Endothelial cell of umbilical vein (primary cell): ENCODE results near the gene HIKESHI. TPM values are rescaled to one million over a fixed set of nuclear protein-coding genes. Genes with fewer than 3 reads are reported as not detected.

Experiments used
- BruUV-seq: library from RNA; stranded (reverse); fragments of 400-500 nt; replicated peaks from 2 replicates; lab custom pipeline; 2021; lab: Mats Ljungman, UMichigan
- CTCF ChIA-PET: fragments of 300-600, 350-600 bp; sonication (Branson Sonifier 250); formaldehyde crosslinking; loops from one replicate; lab custom pipeline; 2021; ENCODE audit warnings: antibody characterized with exemption, inconsistent platforms; lab: Charles Lee
- POLR2A ChIA-PET: fragments of 300-600, 350-600 bp; sonication (Branson Sonifier 250); formaldehyde crosslinking; loops from one replicate; lab custom pipeline; 2021; ENCODE audit warnings: antibody characterized with exemption, inconsistent platforms; lab: Charles Lee
- DNase-seq: peaks from one replicate; pipeline ENCODE4 v3.0.0-alpha.2; 2011; ENCODE audit warnings: low read depth, low spot score
- FAIRE-seq: peaks from 2 replicates; lab custom pipeline; 2011; peaks lifted over from hg19 to GRCh38; lab: Jason Lieb, UNC
- H2AFZ ChIP-seq: 2 replicates; pipeline ENCODE4 v1.6.0; 2012; ENCODE audit warnings: low read depth, low read length, control low read depth, inconsistent platforms
- H3K27ac ChIP-seq: 2 replicates; pipeline ENCODE4 v1.5.1; 2011; ENCODE audit warnings: low read depth, mild to moderate bottlenecking, control low read depth, low read length, moderate library complexity; ENCODE audit not compliant: insufficient read depth
- H3K27me3 ChIP-seq, 2 experiments: 2 replicates each; pipeline versions ENCODE4 v1.6.0 to v1.6.1; 2011; ENCODE audit warnings: low read length in 2 of 2, mixed read lengths in 1 of 2; ENCODE audit not compliant: control insufficient read depth in 2 of 2, insufficient read depth in 2 of 2
- H3K36me3 ChIP-seq, 2 experiments: 2 replicates in 1 of 2; 3 replicates in 1 of 2; pipeline ENCODE4 v1.5.1; 2011; ENCODE audit warnings: low read length in 2 of 2, mild to moderate bottlenecking in 1 of 2, moderate library complexity in 1 of 2; ENCODE audit not compliant: control insufficient read depth in 2 of 2, insufficient read depth in 2 of 2; ENCODE audit errors: extremely low read depth in 1 of 2
- H3K4me1 ChIP-seq: 3 replicates; pipeline ENCODE4 v1.5.1; 2011; ENCODE audit warnings: mild to moderate bottlenecking, low read length; ENCODE audit not compliant: control insufficient read depth, insufficient read depth; ENCODE audit errors: extremely low read depth
- H3K4me2 ChIP-seq: 2 replicates; pipeline ENCODE4 v1.6.1; 2011; ENCODE audit warnings: low read length, control low read depth, mixed read lengths; ENCODE audit not compliant: insufficient read depth
- H3K4me3 ChIP-seq, 3 experiments: fragments of 200-600 bp in 1 of 3; sonication (generic), shearing (Covaris generic) in 1 of 3; replicated peaks in 1 of 3; 2 replicates each; pipeline ENCODE4 v1.5.1; 2011 to 2016; ENCODE audit warnings: control low read depth in 3 of 3, low read length in 3 of 3, mild to moderate bottlenecking in 2 of 3, inconsistent platforms in 1 of 3, low read depth in 1 of 3, moderate library complexity in 1 of 3; ENCODE audit not compliant: insufficient read depth in 1 of 3
- H3K79me2 ChIP-seq: 2 replicates; pipeline ENCODE4 v1.6.0; 2012; ENCODE audit warnings: low read length, inconsistent platforms; ENCODE audit not compliant: control insufficient read depth, insufficient read depth
- H3K9ac ChIP-seq: replicated peaks from 2 replicates; pipeline ENCODE3; 2011; ENCODE audit warnings: low read length, control low read depth; ENCODE audit not compliant: insufficient read depth; ENCODE audit errors: extremely low read depth
- H3K9me1 ChIP-seq: replicated peaks from 3 replicates; pipeline ENCODE4 v1.6.0; 2011; ENCODE audit warnings: mild to moderate bottlenecking, low read length; ENCODE audit not compliant: control insufficient read depth, insufficient read depth; ENCODE audit errors: extremely low read depth
- H3K9me3 ChIP-seq: replicated peaks from 2 replicates; pipeline ENCODE4 v1.5.1; 2012; ENCODE audit warnings: low read length, inconsistent platforms; ENCODE audit not compliant: control insufficient read depth, insufficient read depth
- H4K20me1 ChIP-seq: replicated peaks from 2 replicates; pipeline ENCODE3; 2011; ENCODE audit warnings: mild to moderate bottlenecking, low read length; ENCODE audit not compliant: control insufficient read depth, insufficient read depth; ENCODE audit errors: extremely low read depth
- EZH2 ChIP-seq: IDR thresholded peaks from 2 replicates; pipeline ENCODE4 v1.6.1; 2012; ENCODE audit warnings: borderline replicate concordance, low read depth, mild to moderate bottlenecking, moderate library complexity, low read length, inconsistent platforms; ENCODE audit not compliant: severe bottlenecking
- FOS ChIP-seq: IDR thresholded peaks from 2 replicates; pipeline ENCODE4 v1.6.1; 2011; ENCODE audit warnings: mild to moderate bottlenecking, low read length, moderate library complexity, borderline replicate concordance; ENCODE audit not compliant: insufficient read depth
- GATA2 ChIP-seq: IDR thresholded peaks from 2 replicates; pipeline ENCODE4 v1.7.0; 2011; ENCODE audit warnings: low read depth, mild to moderate bottlenecking, moderate library complexity, mixed read lengths, low read length; ENCODE audit not compliant: insufficient read length, insufficient read depth
- JUN ChIP-seq: IDR thresholded peaks from 2 replicates; pipeline ENCODE4 v1.6.1; 2011; ENCODE audit warnings: borderline replicate concordance, low read depth; ENCODE audit not compliant: insufficient read length, insufficient read depth
- MYC ChIP-seq: IDR thresholded peaks from one replicate; pipeline ENCODE4 v1.6.1; 2011; ENCODE audit warnings: mild to moderate bottlenecking, low read depth, low read length
- POLR2A ChIP-seq: IDR thresholded peaks from 2 replicates; pipeline ENCODE4 v1.6.1; 2012; ENCODE audit warnings: low read depth, mild to moderate bottlenecking, control low read depth, low read length
- POLR2AphosphoS5 ChIP-seq: IDR thresholded peaks from 2 replicates; pipeline ENCODE4 v1.6.1; 2012; ENCODE audit warnings: low read depth, mild to moderate bottlenecking, control low read depth, low read length, moderate library complexity; ENCODE audit not compliant: insufficient read depth
- dilution Hi-C: fragments of 300-500 bp; cut with MboI; formaldehyde crosslinking; loops from one replicate; pipeline ENCODE4 v1.15.0; 2019; ENCODE audit warnings: low sequenced_read_pairs; ENCODE audit not compliant: extremely low pct_ligation_motif_present
- intact Hi-C: fragments of 100-400 bp; cut with micrococcal nuclease; formaldehyde crosslinking; loops from one replicate; pipeline ENCODE4 v1.10.0; 2022
- polyA plus RNA-seq, 4 experiments: library from polyadenylated mRNA; depleted of rRNA in 3 of 4; stranded (reverse) in 3 of 4; unstranded in 1 of 4; fragments of >200 nt; gene quantifications; 2 replicates each; pipeline versions ENCODE4 v1.2.1 to v1.2.3, GENCODE V29; 2011 to 2012; ENCODE audit warnings: missing spikeins in 1 of 4
- total RNA-seq: library from RNA; stranded (reverse); gene quantifications from 2 replicates; pipeline ENCODE4 v1.2.3, GENCODE V29; 2021
- TF ChIP-seq, protein P1 (sequence below), 2 donors: IDR thresholded peaks; 1 replicate in 1 of 2; 2 replicates in 1 of 2; pipeline ENCODE4 v1.5.1; 2011; ENCODE audit warnings: low read length in 2 of 2, mild to moderate bottlenecking in 2 of 2, moderate library complexity in 2 of 2, control low read depth in 1 of 2, inconsistent platforms in 1 of 2, low read depth in 1 of 2; ENCODE audit not compliant: insufficient read depth in 1 of 2; ENCODE audit errors: extremely low read depth in 1 of 2
- TF ChIP-seq, protein P2 (sequence below): IDR thresholded peaks from 2 replicates; pipeline ENCODE4 v1.6.1; 2011; ENCODE audit not compliant: insufficient read depth, insufficient read length

The HIKESHI gene
- total and polyA plus RNA-seq, 2 donors (not counting 3 experiments of a cell fraction or from before 2014, with no cell fraction given), result 40.2 to 66.9 TPM

DNA sequence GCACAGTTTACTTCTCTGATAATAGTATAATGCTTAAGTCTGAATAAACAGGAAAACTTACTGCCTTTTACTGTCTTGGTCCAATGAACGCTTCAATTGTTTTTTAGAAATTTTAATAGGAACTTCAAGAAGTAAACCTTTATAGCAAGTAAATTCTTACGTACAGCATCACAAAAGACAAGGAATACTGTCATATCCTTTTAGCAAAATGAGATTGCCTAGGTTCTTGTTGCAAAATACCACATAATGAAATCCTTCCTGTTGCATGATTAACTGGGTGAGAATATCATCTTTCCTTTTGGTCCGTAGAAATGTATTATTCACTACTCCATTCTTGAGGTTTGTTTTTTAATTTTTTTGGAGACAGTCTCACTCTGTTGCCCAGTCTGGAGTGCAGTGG lies 22.3 kb upstream of the HIKESHI start:
- no peak for DNase-seq
- Histone ChIP-seq H3K9me3 (no peaks in the 10 kb centered on the region), H3K4me2 (no peak overlapping the region), H3K36me3 (peaks cover 0 to 8% of the 10 kb centered on the region in 2 experiments), H3K4me3 (no peak overlapping the region), H3K9ac (no peak overlapping the region), H4K20me1 (peaks cover 2% of the 10 kb centered on the region), H3K4me1 (no peaks in the 10 kb centered on the region), H3K27me3 (no peaks in the 10 kb centered on the region), H3K79me2 (peaks cover 2% of the 10 kb centered on the region), H2AFZ (no peak overlapping the region), H3K27ac (no peak overlapping the region), H3K9me1 (no peaks in the 10 kb centered on the region)
- BruUV-seq, result no TSS peak
- dilution Hi-C loops (no loop called here), intact Hi-C loops (no loop called here)
- TF ChIP-seq EZH2 (no peak), POLR2AphosphoS5 (no peak)
- TF ChIP-seq, protein P1, sequence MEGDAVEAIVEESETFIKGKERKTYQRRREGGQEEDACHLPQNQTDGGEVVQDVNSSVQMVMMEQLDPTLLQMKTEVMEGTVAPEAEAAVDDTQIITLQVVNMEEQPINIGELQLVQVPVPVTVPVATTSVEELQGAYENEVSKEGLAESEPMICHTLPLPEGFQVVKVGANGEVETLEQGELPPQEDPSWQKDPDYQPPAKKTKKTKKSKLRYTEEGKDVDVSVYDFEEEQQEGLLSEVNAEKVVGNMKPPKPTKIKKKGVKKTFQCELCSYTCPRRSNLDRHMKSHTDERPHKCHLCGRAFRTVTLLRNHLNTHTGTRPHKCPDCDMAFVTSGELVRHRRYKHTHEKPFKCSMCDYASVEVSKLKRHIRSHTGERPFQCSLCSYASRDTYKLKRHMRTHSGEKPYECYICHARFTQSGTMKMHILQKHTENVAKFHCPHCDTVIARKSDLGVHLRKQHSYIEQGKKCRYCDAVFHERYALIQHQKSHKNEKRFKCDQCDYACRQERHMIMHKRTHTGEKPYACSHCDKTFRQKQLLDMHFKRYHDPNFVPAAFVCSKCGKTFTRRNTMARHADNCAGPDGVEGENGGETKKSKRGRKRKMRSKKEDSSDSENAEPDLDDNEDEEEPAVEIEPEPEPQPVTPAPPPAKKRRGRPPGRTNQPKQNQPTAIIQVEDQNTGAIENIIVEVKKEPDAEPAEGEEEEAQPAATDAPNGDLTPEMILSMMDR (IDR thresholded peaks at IDR 0.05; ENCODE audit: extremely low read depth in 1 of 2, insufficient read depth in 1 of 2, low read depth in 1 of 2, low read length in 2 of 2), result no peak
- CTCF ChIA-PET, result interaction anchor here (0.7 to 1.0 kb wide), 2 partner anchors 61 to 425 kb away, joined by 3 read pairs; partner anchors contain the start of gene CCDC83
- FAIRE-seq, result no peak
- POLR2A ChIA-PET, result no interaction called here

- CTCF ChIA-PET, result interaction anchor here (0.6 to 1.7 kb wide), 2 partner anchors 27 to 245 kb away, joined by 3 to 7 read pairs; no protein-coding TSS in a partner anchor
- FAIRE-seq, result no peak
Observed at GRCh38 chr11:86287468-86287796, 14.6 kb upstream of the HIKESHI start.

More at GRCh38 chr11:86287468-86287796, 14.6 kb upstream of the HIKESHI start:
- BruUV-seq, result no TSS peak
- POLR2A ChIA-PET, result no interaction called here
- H3K4me3 ChIP-seq, result no peak overlapping the region
- no peaks in the 10 kb centered on the region for H3K9me3 ChIP-seq
- dilution Hi-C loops (no loop called here), intact Hi-C loops (no loop called here)
- no peak overlapping the region for H3K27ac ChIP-seq
- H3K79me2 ChIP-seq, result no peaks in the 10 kb centered on the region
- TF ChIP-seq POLR2A, result no peak
- no peak for TF ChIP-seq EZH2
- TF ChIP-seq JUN, result no peak
- TF ChIP-seq POLR2AphosphoS5, result no peak
- TF ChIP-seq, protein P1 (IDR thresholded peaks at IDR 0.05; ENCODE audit: extremely low read depth in 1 of 2, insufficient read depth in 1 of 2, low read depth in 1 of 2, low read length in 2 of 2), result no peak
- no peak for TF ChIP-seq MYC
- TF ChIP-seq, protein P2, sequence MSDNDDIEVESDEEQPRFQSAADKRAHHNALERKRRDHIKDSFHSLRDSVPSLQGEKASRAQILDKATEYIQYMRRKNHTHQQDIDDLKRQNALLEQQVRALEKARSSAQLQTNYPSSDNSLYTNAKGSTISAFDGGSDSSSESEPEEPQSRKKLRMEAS, result no peak
- no peak for TF ChIP-seq GATA2
- TF ChIP-seq FOS, result no peak
- no peaks in the 10 kb centered on the region for H3K4me1 ChIP-seq
- DNase-seq, result no peak
- no peak overlapping the region for H3K4me2 ChIP-seq
- H3K27me3 ChIP-seq, result no peaks in the 10 kb centered on the region
- no peaks in the 10 kb centered on the region for H4K20me1 ChIP-seq
- no peaks in the 10 kb centered on the region for H3K9me1 ChIP-seq
- H2AFZ ChIP-seq, result no peak overlapping the region
- H3K36me3 ChIP-seq, result no peaks in the 10 kb centered on the region
- no peak overlapping the region for H3K9ac ChIP-seq
